Suprapubic skin (tissue), 3 donors: ENCODE data around the gene DZANK1.

ENCODE experiments used
- POLR2A ChIP-seq, 2 donors: fragments of 450-650 bp; IDR thresholded peaks; one replicate each; pipeline ENCODE4 v1.6.1; 2017; ENCODE audit warnings: antibody characterized with exemption in 2 of 2, mild to moderate bottlenecking in 2 of 2, moderate library complexity in 2 of 2
- TF ChIP-seq, protein P1 (sequence below), 2 donors: fragments of 200-600 bp in 1 of 2; fragments of 450-650 bp in 1 of 2; sonication (generic) in 1 of 2; IDR thresholded peaks; one replicate each; pipeline ENCODE4 v1.5.1; 2016 to 2019; ENCODE audit warnings: antibody characterized with exemption in 2 of 2, mild to moderate bottlenecking in 1 of 2, moderate library complexity in 1 of 2

DNA sequence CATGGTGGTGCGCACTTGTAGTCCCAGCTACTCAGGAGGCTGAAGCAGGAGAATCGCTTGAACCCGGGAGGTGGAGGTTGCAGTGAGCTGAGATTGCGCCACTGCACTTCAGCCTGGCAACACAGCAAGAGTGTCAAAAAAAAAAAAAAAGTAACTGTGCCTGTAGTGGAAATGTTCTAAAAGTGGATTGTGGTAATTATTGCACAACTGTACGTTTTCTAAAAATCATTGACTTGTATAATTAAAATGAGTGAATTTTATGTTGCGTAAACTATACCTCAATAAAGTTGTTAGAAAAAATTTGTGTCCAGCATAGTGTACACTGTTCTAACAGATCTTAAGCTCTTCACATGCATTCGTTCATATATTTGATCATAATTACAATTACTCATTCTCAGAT, 46.4 kb upstream of the DZANK1 start:
- TF ChIP-seq, protein P1, sequence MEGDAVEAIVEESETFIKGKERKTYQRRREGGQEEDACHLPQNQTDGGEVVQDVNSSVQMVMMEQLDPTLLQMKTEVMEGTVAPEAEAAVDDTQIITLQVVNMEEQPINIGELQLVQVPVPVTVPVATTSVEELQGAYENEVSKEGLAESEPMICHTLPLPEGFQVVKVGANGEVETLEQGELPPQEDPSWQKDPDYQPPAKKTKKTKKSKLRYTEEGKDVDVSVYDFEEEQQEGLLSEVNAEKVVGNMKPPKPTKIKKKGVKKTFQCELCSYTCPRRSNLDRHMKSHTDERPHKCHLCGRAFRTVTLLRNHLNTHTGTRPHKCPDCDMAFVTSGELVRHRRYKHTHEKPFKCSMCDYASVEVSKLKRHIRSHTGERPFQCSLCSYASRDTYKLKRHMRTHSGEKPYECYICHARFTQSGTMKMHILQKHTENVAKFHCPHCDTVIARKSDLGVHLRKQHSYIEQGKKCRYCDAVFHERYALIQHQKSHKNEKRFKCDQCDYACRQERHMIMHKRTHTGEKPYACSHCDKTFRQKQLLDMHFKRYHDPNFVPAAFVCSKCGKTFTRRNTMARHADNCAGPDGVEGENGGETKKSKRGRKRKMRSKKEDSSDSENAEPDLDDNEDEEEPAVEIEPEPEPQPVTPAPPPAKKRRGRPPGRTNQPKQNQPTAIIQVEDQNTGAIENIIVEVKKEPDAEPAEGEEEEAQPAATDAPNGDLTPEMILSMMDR (IDR thresholded peaks at IDR 0.05), result no peak
- TF ChIP-seq POLR2A (IDR thresholded peaks at IDR 0.05), result no peak
